Measurements from ENCODE around the gene BAK1. TPM values are rescaled to one million over a fixed set of nuclear protein-coding genes. Genes with fewer than 3 reads are reported as not detected.

The BAK1 gene
- polyA plus RNA-seq, 3 donors: 27.8 to 41.5 (median 34.0) TPM

DNA sequence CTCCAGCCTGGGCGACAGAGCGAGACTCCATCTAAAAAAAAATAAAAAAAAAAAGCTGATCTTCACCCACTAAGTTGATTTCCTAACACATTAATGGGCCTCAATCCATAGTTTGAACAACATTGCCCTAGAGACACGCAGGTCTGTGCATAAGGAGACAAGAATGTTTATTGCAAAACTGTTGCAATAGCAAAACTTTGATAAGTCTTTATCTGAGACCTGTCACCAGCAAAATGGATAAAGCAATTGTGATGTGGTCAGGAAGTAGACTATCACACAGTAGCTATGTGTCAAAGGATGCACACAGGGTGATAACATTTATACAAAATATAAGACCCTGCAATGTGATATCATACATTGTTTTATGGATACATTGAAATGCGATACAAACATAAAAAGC is 36.8 kb upstream of the BAK1 start:
- H3K4me1 Mint-ChIP-seq: peaks cover 22% of the 10 kb centered on the region
- H3K9me3 Mint-ChIP-seq: peaks cover 0 to 7% (median 2%) of the 10 kb centered on the region in 7 donors
- Histone ChIP-seq H3K4me2 (replicated peaks; ENCODE audit: extremely low read depth, low read length, poor library complexity, severe bottlenecking) (no peak overlapping the region), H3K27me3 (ENCODE audit: control insufficient read depth in 2 of 2, insufficient read depth in 2 of 2, low read length in 2 of 2) (peaks cover 2 to 18% of the 10 kb centered on the region in 2 donors), H4K20me1 (ENCODE audit: insufficient read depth, low read length) (no peaks in the 10 kb centered on the region), H3K9me3 (replicated peaks in 1 of 2; ENCODE audit: control insufficient read depth in 1 of 2, insufficient read depth in 1 of 2, low read length in 2 of 2) (no peaks in the 10 kb centered on the region), H3K4me1 (ENCODE audit: control insufficient read depth in 1 of 2, insufficient read depth in 2 of 2, low read length in 2 of 2) (peaks cover 11 to 27% of the 10 kb centered on the region in 2 donors), H3K9ac (ENCODE audit: insufficient read depth, low read length, poor library complexity, severe bottlenecking) (no peak overlapping the region), H3K36me3 (replicated peaks in 1 of 2; ENCODE audit: control insufficient read depth in 1 of 2, insufficient read depth in 2 of 2, low read length in 2 of 2) (no peaks in the 10 kb centered on the region), H2AFZ (ENCODE audit: insufficient read depth, low read depth, low read length, poor library complexity, severe bottlenecking) (no peak overlapping the region), H3K4me3 (replicated peaks in 1 of 3; ENCODE audit: low read depth in 2 of 3, low read length in 3 of 3) (no peak overlapping the region), H3K79me2 (ENCODE audit: insufficient read depth, low read length) (no peaks in the 10 kb centered on the region), H3K27ac (ENCODE audit: low read depth in 1 of 2, low read length in 2 of 2) (no peak overlapping the region)
- no peak for DNase-seq
- intact Hi-C loops (cut with micrococcal nuclease): no loop called here
- peaks cover 0 to 2% of the 10 kb centered on the region in 2 donors for H3K36me3 Mint-ChIP-seq
- H3K4me3 Mint-ChIP-seq: no peak overlapping the region
- no peak overlapping the region for H3K27ac Mint-ChIP-seq
- WGBS (ENCODE audit: insufficient coverage): no CpG with 5 or more reads among the region's 4 CpGs
- H3K27me3 Mint-ChIP-seq (ENCODE audit: low read depth in 3 of 3): peaks cover 10 to 36% (median 12%) of the 10 kb centered on the region in 3 donors
- TF ChIP-seq, protein P1, sequence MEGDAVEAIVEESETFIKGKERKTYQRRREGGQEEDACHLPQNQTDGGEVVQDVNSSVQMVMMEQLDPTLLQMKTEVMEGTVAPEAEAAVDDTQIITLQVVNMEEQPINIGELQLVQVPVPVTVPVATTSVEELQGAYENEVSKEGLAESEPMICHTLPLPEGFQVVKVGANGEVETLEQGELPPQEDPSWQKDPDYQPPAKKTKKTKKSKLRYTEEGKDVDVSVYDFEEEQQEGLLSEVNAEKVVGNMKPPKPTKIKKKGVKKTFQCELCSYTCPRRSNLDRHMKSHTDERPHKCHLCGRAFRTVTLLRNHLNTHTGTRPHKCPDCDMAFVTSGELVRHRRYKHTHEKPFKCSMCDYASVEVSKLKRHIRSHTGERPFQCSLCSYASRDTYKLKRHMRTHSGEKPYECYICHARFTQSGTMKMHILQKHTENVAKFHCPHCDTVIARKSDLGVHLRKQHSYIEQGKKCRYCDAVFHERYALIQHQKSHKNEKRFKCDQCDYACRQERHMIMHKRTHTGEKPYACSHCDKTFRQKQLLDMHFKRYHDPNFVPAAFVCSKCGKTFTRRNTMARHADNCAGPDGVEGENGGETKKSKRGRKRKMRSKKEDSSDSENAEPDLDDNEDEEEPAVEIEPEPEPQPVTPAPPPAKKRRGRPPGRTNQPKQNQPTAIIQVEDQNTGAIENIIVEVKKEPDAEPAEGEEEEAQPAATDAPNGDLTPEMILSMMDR (IDR thresholded peaks at IDR 0.05): no peak

- no peaks in the 10 kb centered on the region for H4K20me1 ChIP-seq (ENCODE audit: insufficient read depth, low read length)
- no peak overlapping the region for H2AFZ ChIP-seq (ENCODE audit: insufficient read depth, low read depth, low read length, poor library complexity, severe bottlenecking)
- H3K4me2 ChIP-seq (replicated peaks; ENCODE audit: extremely low read depth, low read length, poor library complexity, severe bottlenecking): no peak overlapping the region
- H3K4me1 ChIP-seq (ENCODE audit: control insufficient read depth in 1 of 2, insufficient read depth in 2 of 2, low read length in 2 of 2): peaks cover 5 to 19% of the 10 kb centered on the region in 2 donors
- intact Hi-C loops (cut with micrococcal nuclease): no loop called here
- no peaks in the 10 kb centered on the region for H3K36me3 ChIP-seq (replicated peaks in 1 of 2; ENCODE audit: control insufficient read depth in 1 of 2, insufficient read depth in 2 of 2, low read length in 2 of 2)
- H3K79me2 ChIP-seq (ENCODE audit: insufficient read depth, low read length): no peaks in the 10 kb centered on the region
- Mint-ChIP-seq H3K9me3 (peaks cover 0 to 6% (median 2%) of the 10 kb centered on the region in 7 donors), H3K27me3 (ENCODE audit: low read depth in 3 of 3) (peaks cover 7 to 30% (median 7%) of the 10 kb centered on the region in 3 donors), H3K36me3 (peaks cover 0 to 2% of the 10 kb centered on the region in 2 donors), H3K27ac (no peak overlapping the region), H3K4me1 (peaks cover 20% of the 10 kb centered on the region), H3K4me3 (no peak overlapping the region)
- no peak overlapping the region for H3K27ac ChIP-seq (ENCODE audit: low read depth in 1 of 2, low read length in 2 of 2)
- H3K4me3 ChIP-seq (replicated peaks in 1 of 3; ENCODE audit: low read depth in 2 of 3, low read length in 3 of 3): no peak overlapping the region
- no peak for DNase-seq
- no peak overlapping the region for H3K9ac ChIP-seq (ENCODE audit: insufficient read depth, low read length, poor library complexity, severe bottlenecking)
- peaks cover 0 to 12% of the 10 kb centered on the region in 2 donors for H3K27me3 ChIP-seq (ENCODE audit: control insufficient read depth in 2 of 2, insufficient read depth in 2 of 2, low read length in 2 of 2)
- H3K9me3 ChIP-seq (replicated peaks in 1 of 2; ENCODE audit: control insufficient read depth in 1 of 2, insufficient read depth in 1 of 2, low read length in 2 of 2): no peaks in the 10 kb centered on the region
- TF ChIP-seq, protein P1 (IDR thresholded peaks at IDR 0.05): no peak
- no CpG with 5 or more reads among the region's 2 CpGs for WGBS (ENCODE audit: insufficient coverage)
Measured at GRCh38 chr6:33616113-33616512, 36.0 kb upstream of the BAK1 start.
